Measurements from ENCODE around the gene TMCC2. TPM values are rescaled to one million over a fixed set of nuclear protein-coding genes. Genes with fewer than 3 reads are reported as not detected.

TMCC2 gene
- total and polyA plus RNA-seq, 2 of the 8 experiments (the other 6 are each of a cell fraction or from before 2014, with no cell fraction given) = 6.7 to 6.8 TPM

DNA sequence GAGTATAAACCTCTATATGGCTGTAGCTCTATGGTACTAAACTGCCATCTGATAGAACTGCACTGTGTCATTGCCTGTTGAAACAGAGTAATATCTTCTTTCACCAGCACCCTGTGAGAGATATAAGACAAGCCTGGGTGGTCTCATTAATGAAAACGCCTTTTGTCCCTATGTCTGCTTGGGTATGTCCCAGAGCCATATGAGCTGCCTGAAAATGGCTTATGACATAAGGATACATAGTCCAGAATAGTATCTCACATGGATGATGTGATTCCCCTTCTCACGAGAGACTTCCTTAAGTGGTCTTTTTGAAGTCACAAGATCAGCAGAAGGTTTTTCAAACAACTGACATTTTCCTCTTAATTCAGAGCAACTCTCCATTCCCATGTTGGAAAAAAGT lies 7.3 kb upstream of the TMCC2 start:
- H2AFZ ChIP-seq (ENCODE audit: low read length) = no peak overlapping the region
- no peak overlapping the region for H2AK5ac ChIP-seq (ENCODE audit: low read depth, low read length)
- H3K9me3 ChIP-seq (ENCODE audit: insufficient read depth in 2 of 2, low read depth in 1 of 2, low read length in 1 of 2) = no peaks in the 10 kb centered on the region
- no peaks in the 10 kb centered on the region for H3K23me2 ChIP-seq (ENCODE audit: low read depth, low read length)
- no peak overlapping the region for H3K18ac ChIP-seq (ENCODE audit: extremely low read depth, low read length)
- no peaks in the 10 kb centered on the region for H3K36me3 ChIP-seq (ENCODE audit: control insufficient read depth in 2 of 4, insufficient read depth in 4 of 4, low read length in 3 of 4)
- no peak overlapping the region for H2BK20ac ChIP-seq (ENCODE audit: low read length)
- H4K91ac ChIP-seq (replicated peaks; ENCODE audit: insufficient read length, low read length) = no peak overlapping the region
- no peak overlapping the region for H3K4ac ChIP-seq (replicated peaks; ENCODE audit: insufficient read length, low read depth, low read length)
- no peaks in the 10 kb centered on the region for H3K79me2 ChIP-seq (ENCODE audit: control insufficient read depth in 1 of 2, insufficient read depth in 2 of 2, low read length in 2 of 2)
- WGBS, 2 experiments (ENCODE audit: extremely low coverage in 1 of 2, insufficient coverage in 1 of 2, insufficient read length in 1 of 2, insufficient replicate concordance in 2 of 2, low coverage in 1 of 2, low lambda C conversion rate in 2 of 2, missing lambda C conversion rate in 1 of 2) = 83% methylated on average over 2 of the region's 2 CpGs; no CpG with 5 or more reads in 1 of the 2 experiments
- no peaks in the 10 kb centered on the region for H4K20me1 ChIP-seq (replicated peaks in 1 of 2; ENCODE audit: control insufficient read depth in 1 of 2, insufficient read depth in 2 of 2, low read length in 2 of 2)
- FAIRE-seq = no peak
- H4K5ac ChIP-seq (ENCODE audit: insufficient read length, low read depth, low read length) = no peak overlapping the region
- CTCF ChIA-PET (ENCODE audit: partially characterized antibody) = interaction anchor here (1.2 to 1.9 kb wide), 2 partner anchors 9 to 17 kb away, joined by 3 to 4 read pairs; no protein-coding TSS in a partner anchor
- no peak overlapping the region for H3K23ac ChIP-seq (ENCODE audit: insufficient read length)
- no peak overlapping the region for H3K27ac ChIP-seq (ENCODE audit: low read depth, low read length)
- H2BK12ac ChIP-seq (ENCODE audit: low read depth, low read length) = no peak overlapping the region
- no peak overlapping the region for H3K14ac ChIP-seq (ENCODE audit: insufficient read length)
- no peak for DNase-seq (ENCODE audit: low read depth in 1 of 2, low spot score in 2 of 2)
- POLR2A ChIA-PET (ENCODE audit: partially characterized antibody) = no interaction called here
- no peak overlapping the region for H2BK15ac ChIP-seq (ENCODE audit: low read length)
- no peak overlapping the region for H3K56ac ChIP-seq (replicated peaks; ENCODE audit: insufficient read length, low read depth, low read length)
- no peak overlapping the region for H2BK5ac ChIP-seq (ENCODE audit: low read depth, low read length)
- H3K4me1 ChIP-seq (replicated peaks in 1 of 4; ENCODE audit: control insufficient read depth in 3 of 4, insufficient read depth in 4 of 4, low read length in 3 of 4) = 0 out of 7 replicates have a peak, but pooled peaks cover 0 to 3% (median 0%) of the 10 kb centered on the region in 4 experiments
- no peak overlapping the region for H4K8ac ChIP-seq (ENCODE audit: extremely low read depth, insufficient read depth, low read length)
- no peak overlapping the region for H3K9ac ChIP-seq (replicated peaks in 1 of 4; ENCODE audit: extremely low read depth in 1 of 4, low read depth in 3 of 4, low read length in 3 of 4)
- no peaks in the 10 kb centered on the region for H3K79me1 ChIP-seq (ENCODE audit: low read depth, low read length)
- no peak overlapping the region for H2BK120ac ChIP-seq (replicated peaks; ENCODE audit: low read depth, low read length)
- H3K27me3 ChIP-seq (replicated peaks in 1 of 4; ENCODE audit: control insufficient read depth in 3 of 4, extremely low read depth in 1 of 4, insufficient read depth in 3 of 4, low read length in 3 of 4) = no peaks in the 10 kb centered on the region
- no peak overlapping the region for H3K4me2 ChIP-seq (ENCODE audit: insufficient read depth in 1 of 2, low read depth in 2 of 2, low read length in 2 of 2)
- H3K4me3 ChIP-seq (ENCODE audit: extremely low read depth in 1 of 4, insufficient read depth in 2 of 4, low read depth in 3 of 4, low read length in 4 of 4) = no peak overlapping the region
- TF ChIP-seq YY1 (IDR thresholded peaks at IDR 0.05; ENCODE audit: low read depth, low read length) = no peak
- TF ChIP-seq CHD1 (IDR thresholded peaks at IDR 0.05; ENCODE audit: low read depth, low read length) = no peak
- TF ChIP-seq SIRT6 (IDR thresholded peaks at IDR 0.05; ENCODE audit: low read length) = no peak
- TF ChIP-seq RXRA (IDR thresholded peaks at IDR 0.05; ENCODE audit: insufficient read depth, low read depth, low read length) = no peak
- TF ChIP-seq GTF2F1 (IDR thresholded peaks at IDR 0.05; ENCODE audit: borderline replicate concordance, low read depth, low read length) = no peak

Measured in H1 (cell line).